Measurements from ENCODE around the gene DNAJC4. TPM values are rescaled to one million over a fixed set of nuclear protein-coding genes. Genes with fewer than 3 reads are reported as not detected.

The DNAJC4 gene
- total and polyA plus RNA-seq, 2 donors (not counting 1 experiment from before 2014, with no cell fraction given): 12.6 TPM

DNA sequence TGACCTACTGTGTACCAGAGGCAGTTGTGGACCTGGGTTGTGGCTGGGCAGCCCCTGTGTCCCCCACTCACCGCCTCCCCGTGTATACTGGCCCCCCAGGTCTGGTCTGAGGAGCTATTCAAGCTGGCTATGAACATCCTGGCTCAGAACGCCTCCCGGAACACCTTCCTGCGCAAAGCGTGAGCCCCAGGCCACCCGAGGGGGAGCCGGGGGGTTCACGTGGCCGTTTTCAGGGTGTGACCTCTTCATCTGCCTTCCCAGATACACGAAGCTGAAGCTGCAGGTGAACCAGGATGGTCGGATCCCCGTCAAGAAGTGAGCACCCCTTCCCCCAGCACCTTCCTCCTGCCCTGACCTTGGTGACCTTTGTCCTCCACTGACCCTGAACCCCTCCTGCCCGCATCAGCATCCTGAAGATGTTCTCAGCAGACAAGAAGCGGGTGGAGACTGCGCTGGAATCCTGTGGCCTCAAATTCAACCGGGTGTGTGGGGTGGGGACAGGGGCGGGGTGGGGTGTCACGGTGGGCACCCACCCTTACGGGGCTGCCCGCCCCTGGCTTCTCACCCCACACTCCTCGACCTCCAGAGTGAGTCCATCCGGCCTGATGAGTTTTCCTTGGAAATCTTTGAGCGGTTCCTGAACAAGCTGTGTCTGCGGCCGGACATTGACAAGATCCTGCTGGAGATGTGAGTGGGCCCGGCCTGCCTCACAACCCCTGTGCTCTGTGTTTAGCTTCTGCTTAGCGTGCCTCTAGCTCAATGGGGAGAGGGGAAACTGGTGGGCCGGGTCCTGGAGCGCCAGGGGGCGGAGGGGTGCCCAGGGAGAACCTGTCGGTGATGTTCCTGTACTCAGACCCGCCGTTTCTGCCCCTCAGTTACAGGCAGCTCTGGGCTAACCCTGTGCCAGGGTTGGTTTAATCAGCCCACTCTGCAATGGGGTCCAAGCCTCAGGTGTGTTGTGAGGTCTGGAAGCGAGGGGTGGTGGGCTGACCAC lies 25.1 kb downstream of the DNAJC4 start:
- DNase-seq (ENCODE audit: low read depth in 2 of 2): no peak

DNA sequence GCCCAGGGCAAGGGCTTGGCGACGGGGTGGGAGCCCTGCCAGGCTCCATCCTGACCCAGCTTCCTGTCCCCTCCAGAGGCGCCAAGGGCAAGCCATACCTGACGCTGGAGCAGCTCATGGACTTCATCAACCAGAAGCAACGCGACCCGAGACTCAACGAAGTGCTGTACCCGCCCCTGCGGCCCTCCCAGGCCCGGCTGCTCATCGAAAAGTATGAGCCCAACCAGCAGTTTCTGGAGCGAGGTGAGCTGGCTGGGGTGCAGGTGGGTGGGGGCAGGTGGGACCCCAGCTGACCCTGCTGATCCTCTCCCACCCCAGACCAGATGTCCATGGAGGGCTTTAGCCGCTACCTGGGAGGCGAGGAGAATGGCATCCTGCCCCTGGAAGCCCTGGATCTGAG lies 26.0 kb downstream of the DNAJC4 start:
- Histone ChIP-seq H3K4me2 (ENCODE audit: extremely low read depth, insufficient read depth, low read length) (no peak overlapping the region), H3K27ac (ENCODE audit: insufficient read depth, low read length) (no peak overlapping the region), H3K4me1 (ENCODE audit: control insufficient read depth, extremely low read depth, insufficient read depth, low read length) (peaks cover 3% of the 10 kb centered on the region), H3K9me3 (ENCODE audit: control insufficient read depth, insufficient read depth, low read depth, low read length) (no peaks in the 10 kb centered on the region), H2AFZ (ENCODE audit: low read length) (no peak overlapping the region), H3K9ac (ENCODE audit: insufficient read depth, low read length) (no peak overlapping the region), H3K36me3 (ENCODE audit: control insufficient read depth, insufficient read depth, low read length) (peaks cover 32% of the 10 kb centered on the region), H3K4me3 (replicated peaks in 1 of 4; ENCODE audit: control extremely low read depth in 1 of 4, insufficient read depth in 1 of 4, low read depth in 3 of 4, low read length in 4 of 4) (no peak overlapping the region), H4K20me1 (ENCODE audit: control insufficient read depth, extremely low read depth, insufficient read depth, low read length) (no peaks in the 10 kb centered on the region), H3K27me3 (ENCODE audit: control insufficient read depth, insufficient read depth, low read length) (no peaks in the 10 kb centered on the region), H3K79me2 (ENCODE audit: control insufficient read depth, insufficient read depth, low read length) (peaks cover 24% of the 10 kb centered on the region)
- no peak for DNase-seq (ENCODE audit: low read depth in 2 of 2)
- TF ChIP-seq, protein P1, sequence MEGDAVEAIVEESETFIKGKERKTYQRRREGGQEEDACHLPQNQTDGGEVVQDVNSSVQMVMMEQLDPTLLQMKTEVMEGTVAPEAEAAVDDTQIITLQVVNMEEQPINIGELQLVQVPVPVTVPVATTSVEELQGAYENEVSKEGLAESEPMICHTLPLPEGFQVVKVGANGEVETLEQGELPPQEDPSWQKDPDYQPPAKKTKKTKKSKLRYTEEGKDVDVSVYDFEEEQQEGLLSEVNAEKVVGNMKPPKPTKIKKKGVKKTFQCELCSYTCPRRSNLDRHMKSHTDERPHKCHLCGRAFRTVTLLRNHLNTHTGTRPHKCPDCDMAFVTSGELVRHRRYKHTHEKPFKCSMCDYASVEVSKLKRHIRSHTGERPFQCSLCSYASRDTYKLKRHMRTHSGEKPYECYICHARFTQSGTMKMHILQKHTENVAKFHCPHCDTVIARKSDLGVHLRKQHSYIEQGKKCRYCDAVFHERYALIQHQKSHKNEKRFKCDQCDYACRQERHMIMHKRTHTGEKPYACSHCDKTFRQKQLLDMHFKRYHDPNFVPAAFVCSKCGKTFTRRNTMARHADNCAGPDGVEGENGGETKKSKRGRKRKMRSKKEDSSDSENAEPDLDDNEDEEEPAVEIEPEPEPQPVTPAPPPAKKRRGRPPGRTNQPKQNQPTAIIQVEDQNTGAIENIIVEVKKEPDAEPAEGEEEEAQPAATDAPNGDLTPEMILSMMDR (conservative IDR thresholded peaks at IDR 0.05 in 1 of 2, IDR thresholded peaks at IDR 0.05 in 1 of 2; ENCODE audit: low read depth in 1 of 2, low read length in 2 of 2): no peak
- no peak for TF ChIP-seq EZH2 (IDR thresholded peaks at IDR 0.05; ENCODE audit: low read length, missing control alignments)

More for the DNA sequence above, 25.1 kb downstream of the DNAJC4 start:
- Histone ChIP-seq H2AFZ (ENCODE audit: low read length) (no peak overlapping the region), H3K4me2 (ENCODE audit: extremely low read depth, insufficient read depth, low read length) (no peak overlapping the region), H3K79me2 (ENCODE audit: control insufficient read depth, insufficient read depth, low read length) (peaks cover 24% of the 10 kb centered on the region), H3K36me3 (ENCODE audit: control insufficient read depth, insufficient read depth, low read length) (peaks cover 29% of the 10 kb centered on the region), H3K4me3 (replicated peaks in 1 of 4; ENCODE audit: control extremely low read depth in 1 of 4, insufficient read depth in 1 of 4, low read depth in 3 of 4, low read length in 4 of 4) (no peak overlapping the region), H3K9ac (ENCODE audit: insufficient read depth, low read length) (no peak overlapping the region), H3K9me3 (ENCODE audit: control insufficient read depth, insufficient read depth, low read depth, low read length) (no peaks in the 10 kb centered on the region), H3K27me3 (ENCODE audit: control insufficient read depth, insufficient read depth, low read length) (no peaks in the 10 kb centered on the region), H3K27ac (ENCODE audit: insufficient read depth, low read length) (no peak overlapping the region), H3K4me1 (ENCODE audit: control insufficient read depth, extremely low read depth, insufficient read depth, low read length) (peaks cover 5% of the 10 kb centered on the region), H4K20me1 (ENCODE audit: control insufficient read depth, extremely low read depth, insufficient read depth, low read length) (no peaks in the 10 kb centered on the region)
- TF ChIP-seq, protein P1 (conservative IDR thresholded peaks at IDR 0.05 in 1 of 2, IDR thresholded peaks at IDR 0.05 in 1 of 2; ENCODE audit: low read depth in 1 of 2, low read length in 2 of 2): no peak
- TF ChIP-seq EZH2 (IDR thresholded peaks at IDR 0.05; ENCODE audit: low read length, missing control alignments): no peak

DNA sequence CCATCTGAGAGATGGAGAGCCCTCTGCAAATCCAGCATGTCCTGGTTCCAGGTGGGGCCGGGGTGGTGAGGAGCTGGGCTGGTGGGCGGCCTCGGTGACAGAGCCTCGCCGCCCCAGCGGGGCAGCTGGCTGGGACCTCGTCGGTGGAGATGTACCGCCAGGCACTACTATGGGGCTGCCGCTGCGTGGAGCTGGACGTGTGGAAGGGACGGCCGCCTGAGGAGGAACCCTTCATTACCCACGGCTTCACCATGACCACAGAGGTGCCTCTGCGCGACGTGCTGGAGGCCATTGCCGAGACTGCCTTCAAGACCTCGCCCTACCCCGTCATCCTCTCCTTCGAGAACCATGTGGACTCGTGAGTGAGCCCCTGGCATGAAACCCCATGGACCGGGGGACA lies 28.0 kb downstream of the DNAJC4 start:
- TF ChIP-seq, protein P1 (conservative IDR thresholded peaks at IDR 0.05 in 1 of 2, IDR thresholded peaks at IDR 0.05 in 1 of 2; ENCODE audit: low read depth in 1 of 2, low read length in 2 of 2): no peak
- no peak for TF ChIP-seq EZH2 (IDR thresholded peaks at IDR 0.05; ENCODE audit: low read length, missing control alignments)
- Histone ChIP-seq H3K79me2 (ENCODE audit: control insufficient read depth, insufficient read depth, low read length) (peaks cover 7% of the 10 kb centered on the region), H3K4me3 (replicated peaks in 1 of 4; ENCODE audit: control extremely low read depth in 1 of 4, insufficient read depth in 1 of 4, low read depth in 3 of 4, low read length in 4 of 4) (no peak overlapping the region), H2AFZ (ENCODE audit: low read length) (no peak overlapping the region), H3K27me3 (ENCODE audit: control insufficient read depth, insufficient read depth, low read length) (no peaks in the 10 kb centered on the region), H3K36me3 (ENCODE audit: control insufficient read depth, insufficient read depth, low read length) (peaks cover 45% of the 10 kb centered on the region), H3K4me1 (ENCODE audit: control insufficient read depth, extremely low read depth, insufficient read depth, low read length) (no peaks in the 10 kb centered on the region), H3K9me3 (ENCODE audit: control insufficient read depth, insufficient read depth, low read depth, low read length) (no peaks in the 10 kb centered on the region), H3K4me2 (ENCODE audit: extremely low read depth, insufficient read depth, low read length) (no peak overlapping the region), H4K20me1 (ENCODE audit: control insufficient read depth, extremely low read depth, insufficient read depth, low read length) (no peaks in the 10 kb centered on the region), H3K27ac (ENCODE audit: insufficient read depth, low read length) (no peak overlapping the region), H3K9ac (ENCODE audit: insufficient read depth, low read length) (no peak overlapping the region)
- no peak for DNase-seq (ENCODE audit: low read depth in 2 of 2)

All from fibroblast of lung (primary cell).